HepG2 (cell line): ENCODE measurements around the gene PAX4. TPM values are rescaled to one million over a fixed set of nuclear protein-coding genes. Genes with fewer than 3 reads are reported as not detected.

Source experiments
- ARHGAP35 ChIP-seq: sonication (generic); formaldehyde crosslinking; IDR thresholded peaks from 2 replicates; pipeline ENCODE4 v1.9.0; 2022; ENCODE audit warnings: mild to moderate bottlenecking, inconsistent platforms, moderate library complexity, missing genetic modification reagents, borderline replicate concordance
- ELF1 ChIP-seq: sonication (generic); formaldehyde crosslinking; IDR thresholded peaks from 2 replicates; pipeline ENCODE4 v1.4.0; 2020; ENCODE audit warnings: missing genetic modification reagents
- ETV5 ChIP-seq: IDR thresholded peaks from 2 replicates; pipeline ENCODE4 v1.6.1; 2018; ENCODE audit warnings: missing biosample characterization, missing genetic modification reagents, inconsistent platforms, borderline replicate concordance
- ETV6 ChIP-seq: sonication (generic); formaldehyde crosslinking; conservative IDR thresholded peaks from 2 replicates; pipeline ENCODE4 v1.4.0; 2020; ENCODE audit warnings: missing genetic modification reagents
- HDAC1 ChIP-seq: sonication (generic); formaldehyde crosslinking; IDR thresholded peaks from 2 replicates; pipeline ENCODE4 v1.5.1; 2020; ENCODE audit warnings: mild to moderate bottlenecking, missing genetic modification reagents
- MAFG ChIP-seq: sonication (generic); formaldehyde crosslinking; IDR thresholded peaks from 2 replicates; pipeline ENCODE4 v1.5.1; 2020; ENCODE audit warnings: mild to moderate bottlenecking, missing genetic modification reagents
- MIER3 ChIP-seq: IDR thresholded peaks from 2 replicates; pipeline ENCODE4 v1.6.1; 2016; ENCODE audit warnings: missing compliant biosample characterization, borderline replicate concordance
- MTF1 ChIP-seq: sonication (generic); formaldehyde crosslinking; IDR thresholded peaks from 2 replicates; pipeline ENCODE4 v1.5.0; 2020; ENCODE audit warnings: missing genetic modification reagents
- REPIN1 ChIP-seq: sonication (generic); formaldehyde crosslinking; IDR thresholded peaks from 2 replicates; pipeline ENCODE4 v1.8.0; 2022; ENCODE audit warnings: missing genetic modification reagents, low read depth, mild to moderate bottlenecking, borderline replicate concordance
- RFX5 ChIP-seq: IDR thresholded peaks from 2 replicates; pipeline ENCODE4 v1.6.1; 2011; ENCODE audit warnings: low read depth, low read length, improper control_type of control experiment
- SIN3B ChIP-seq: fragments of 150-350 bp; IDR thresholded peaks from 2 replicates; pipeline ENCODE4 v1.6.1; 2014; ENCODE audit warnings: low read length
- SMYD3 ChIP-seq: sonication (generic); formaldehyde crosslinking; IDR thresholded peaks from 2 replicates; pipeline ENCODE4 v1.8.1; 2023; ENCODE audit warnings: mild to moderate bottlenecking, missing genetic modification reagents
- SSRP1 ChIP-seq: IDR thresholded peaks from 2 replicates; pipeline ENCODE4 v1.6.1; 2016; ENCODE audit warnings: control low read depth
- YY1 ChIP-seq: IDR thresholded peaks from 2 replicates; pipeline ENCODE4 v1.6.1; 2011; ENCODE audit warnings: low read length, low read depth, moderate library complexity, mild to moderate bottlenecking; ENCODE audit not compliant: insufficient read depth, insufficient replicate concordance
- ZBTB20 ChIP-seq: sonication (generic); formaldehyde crosslinking; IDR thresholded peaks from 2 replicates; pipeline ENCODE4 v1.8.1; 2023; ENCODE audit warnings: missing genetic modification reagents, low read depth, mild to moderate bottlenecking, borderline replicate concordance
- ZMYM2 ChIP-seq: sonication (generic); formaldehyde crosslinking; IDR thresholded peaks from 2 replicates; pipeline ENCODE4 v1.8.0; 2022; ENCODE audit warnings: mild to moderate bottlenecking, missing genetic modification reagents
- ZNF260 ChIP-seq: sonication (generic); formaldehyde crosslinking; IDR thresholded peaks from 2 replicates; pipeline ENCODE4 v1.4.0; 2020; ENCODE audit warnings: missing genetic modification reagents, low read depth, mild to moderate bottlenecking, borderline replicate concordance
- ZNF350 ChIP-seq: sonication (generic); formaldehyde crosslinking; IDR thresholded peaks from 2 replicates; pipeline ENCODE4 v1.4.0; 2020; ENCODE audit warnings: mild to moderate bottlenecking, low read depth, missing genetic modification reagents, borderline replicate concordance
- ZNF431 ChIP-seq: sonication (generic); formaldehyde crosslinking; IDR thresholded peaks from 2 replicates; pipeline ENCODE4 v1.9.0; 2022; ENCODE audit warnings: missing genetic modification reagents, low read depth, mild to moderate bottlenecking, borderline replicate concordance
- ZNF501 ChIP-seq: sonication (generic); formaldehyde crosslinking; IDR thresholded peaks from 2 replicates; pipeline ENCODE4 v1.5.1; 2020; ENCODE audit warnings: mild to moderate bottlenecking, moderate library complexity, missing genetic modification reagents
- ZNF780A ChIP-seq: sonication (generic); formaldehyde crosslinking; IDR thresholded peaks from 2 replicates; pipeline ENCODE4 v1.8.0; 2022; ENCODE audit warnings: mild to moderate bottlenecking, missing genetic modification reagents, moderate library complexity
- ZNF790 ChIP-seq: sonication (generic); formaldehyde crosslinking; IDR thresholded peaks from 2 replicates; pipeline ENCODE4 v1.8.0; 2022; ENCODE audit warnings: missing genetic modification reagents, mild to moderate bottlenecking, borderline replicate concordance
- polyA plus RNA-seq, 8 experiments: library from polyadenylated mRNA; depleted of rRNA in 3 of 8; stranded (reverse) in 7 of 8; unstranded in 1 of 8; fragments of >200 nt; fragmentation: Illumina TruSeq in 4 of 8; extraction: Trizol in 4 of 8; gene quantifications; 2 replicates each; pipeline versions ENCODE4 v1.2.1 to v1.2.3, GENCODE V29; 2011 to 2016; ENCODE audit warnings: low read depth in 4 of 8, missing spikeins in 1 of 8, mixed read lengths in 1 of 8; ENCODE audit not compliant: insufficient read depth in 1 of 8
- total RNA-seq, 5 experiments: library from RNA; depleted of rRNA; stranded (reverse); fragments of >200 nt; fragmentation: Illumina TruSeq; extraction: Trizol; gene quantifications; 2 replicates each; pipeline ENCODE4 v1.2.3, GENCODE V29; 2016; ENCODE audit warnings: low read depth in 1 of 5
- TF ChIP-seq, protein P1 (sequence below): sonication (generic); formaldehyde crosslinking; IDR thresholded peaks from 2 replicates; pipeline ENCODE4 v1.4.0; 2020; ENCODE audit warnings: mild to moderate bottlenecking, missing genetic modification reagents, borderline replicate concordance
- TF ChIP-seq, protein P2 (sequence below): sonication (generic); formaldehyde crosslinking; IDR thresholded peaks from 2 replicates; pipeline ENCODE4 v1.4.0; 2020; ENCODE audit warnings: mild to moderate bottlenecking, missing genetic modification reagents
- TF ChIP-seq, protein P3 (sequence below): sonication (generic); formaldehyde crosslinking; IDR thresholded peaks from 2 replicates; pipeline ENCODE4 v1.4.0; 2020; ENCODE audit warnings: missing genetic modification reagents, borderline replicate concordance

Gene PAX4
- total and polyA plus RNA-seq, 2 of the 13 experiments (the other 11 are each of a cell fraction or from before 2014, with no cell fraction given): not detected

DNA sequence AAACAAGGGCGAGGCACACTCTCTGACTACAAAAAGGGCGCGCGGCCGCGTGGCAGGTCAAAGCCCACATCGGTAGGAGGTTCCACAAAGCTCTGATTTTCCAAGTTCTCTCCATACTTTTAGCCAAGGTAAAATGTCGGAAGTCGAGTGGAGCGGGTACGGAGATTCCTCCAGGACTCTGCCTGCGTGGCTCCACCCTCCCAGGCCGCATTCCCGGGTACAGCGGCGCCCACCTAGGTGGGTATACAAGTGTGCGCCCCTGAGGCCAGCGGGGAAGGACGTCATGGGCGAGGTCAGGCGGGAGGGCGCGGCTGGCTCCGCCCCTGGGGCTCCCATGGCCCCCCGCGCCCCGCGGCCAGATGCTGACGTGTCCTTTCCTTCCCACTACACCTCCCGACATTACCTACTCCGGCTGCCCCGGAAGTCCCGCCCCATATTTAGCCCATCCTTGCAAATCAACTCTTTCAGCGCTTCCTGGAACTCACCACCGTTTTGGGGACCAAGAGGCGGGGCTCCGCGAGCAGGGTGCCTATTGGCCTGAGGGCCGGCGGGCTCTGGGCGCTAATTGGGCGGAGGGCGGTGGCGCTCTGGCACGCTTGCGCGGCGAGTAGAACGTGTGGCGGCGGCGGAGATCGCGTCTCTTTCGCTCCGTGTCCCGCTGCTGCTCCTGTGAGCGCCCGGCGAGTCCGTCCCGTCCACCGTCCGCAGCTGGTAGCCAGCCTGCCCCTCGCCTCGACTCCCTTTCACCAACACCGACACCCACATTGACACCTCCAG, 33.8 kb upstream of the PAX4 start, which contains the start of gene SND1 (continued):
- TF ChIP-seq, protein P1, sequence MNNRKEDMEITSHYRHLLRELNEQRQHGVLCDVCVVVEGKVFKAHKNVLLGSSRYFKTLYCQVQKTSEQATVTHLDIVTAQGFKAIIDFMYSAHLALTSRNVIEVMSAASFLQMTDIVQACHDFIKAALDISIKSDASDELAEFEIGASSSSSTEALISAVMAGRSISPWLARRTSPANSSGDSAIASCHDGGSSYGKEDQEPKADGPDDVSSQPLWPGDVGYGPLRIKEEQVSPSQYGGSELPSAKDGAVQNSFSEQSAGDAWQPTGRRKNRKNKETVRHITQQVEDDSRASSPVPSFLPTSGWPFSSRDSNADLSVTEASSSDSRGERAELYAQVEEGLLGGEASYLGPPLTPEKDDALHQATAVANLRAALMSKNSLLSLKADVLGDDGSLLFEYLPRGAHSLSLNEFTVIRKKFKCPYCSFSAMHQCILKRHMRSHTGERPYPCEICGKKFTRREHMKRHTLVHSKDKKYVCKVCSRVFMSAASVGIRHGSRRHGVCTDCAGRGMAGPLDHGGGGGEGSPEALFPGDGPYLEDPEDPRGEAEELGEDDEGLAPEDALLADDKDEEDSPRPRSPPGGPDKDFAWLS (CRISPR knock-in tag): no peak
- TF ChIP-seq SSRP1 (CRISPR knock-in tag) (no peak), ARHGAP35 (no peak; the same call in 1 of the 2 replicates), MIER3 (CRISPR knock-in tag) (no peak; the same call in 1 of the 2 replicates), ZNF350 (CRISPR knock-in tag) (no peak), ZBTB20 (CRISPR knock-in tag) (no peak), ZMYM2 (CRISPR knock-in tag) (no peak), HDAC1 (CRISPR knock-in tag) (peak; percentile 96), ZNF431 (CRISPR knock-in tag) (peak; percentile 19; the same call in 1 of the 2 replicates), REPIN1 (CRISPR knock-in tag) (peak; percentile 52; the same call in 1 of the 2 replicates), MTF1 (CRISPR knock-in tag) (no peak), RFX5 (no peak; the same call in none of the 2 replicates), ZNF501 (CRISPR knock-in tag) (peak; percentile 92), SIN3B (no peak), ETV6 (0 out of 2 replicates have a peak, but pooled peaks have one; percentile 45), MAFG (CRISPR knock-in tag) (no peak), YY1 (peak; percentile 46), ELF1 (CRISPR knock-in tag) (peak; percentile 97), ZNF260 (no peak), ZNF790 (CRISPR knock-in tag) (0 out of 2 replicates have a peak, but pooled peaks have one; percentile 32), ZNF780A (CRISPR knock-in tag) (no peak), SMYD3 (CRISPR knock-in tag) (no peak), ETV5 (CRISPR knock-in tag) (no peak; the same call in 1 of the 2 replicates)
- TF ChIP-seq, protein P2, sequence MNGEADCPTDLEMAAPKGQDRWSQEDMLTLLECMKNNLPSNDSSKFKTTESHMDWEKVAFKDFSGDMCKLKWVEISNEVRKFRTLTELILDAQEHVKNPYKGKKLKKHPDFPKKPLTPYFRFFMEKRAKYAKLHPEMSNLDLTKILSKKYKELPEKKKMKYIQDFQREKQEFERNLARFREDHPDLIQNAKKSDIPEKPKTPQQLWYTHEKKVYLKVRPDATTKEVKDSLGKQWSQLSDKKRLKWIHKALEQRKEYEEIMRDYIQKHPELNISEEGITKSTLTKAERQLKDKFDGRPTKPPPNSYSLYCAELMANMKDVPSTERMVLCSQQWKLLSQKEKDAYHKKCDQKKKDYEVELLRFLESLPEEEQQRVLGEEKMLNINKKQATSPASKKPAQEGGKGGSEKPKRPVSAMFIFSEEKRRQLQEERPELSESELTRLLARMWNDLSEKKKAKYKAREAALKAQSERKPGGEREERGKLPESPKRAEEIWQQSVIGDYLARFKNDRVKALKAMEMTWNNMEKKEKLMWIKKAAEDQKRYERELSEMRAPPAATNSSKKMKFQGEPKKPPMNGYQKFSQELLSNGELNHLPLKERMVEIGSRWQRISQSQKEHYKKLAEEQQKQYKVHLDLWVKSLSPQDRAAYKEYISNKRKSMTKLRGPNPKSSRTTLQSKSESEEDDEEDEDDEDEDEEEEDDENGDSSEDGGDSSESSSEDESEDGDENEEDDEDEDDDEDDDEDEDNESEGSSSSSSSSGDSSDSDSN (CRISPR knock-in tag): peak; percentile 85
- TF ChIP-seq, protein P3, sequence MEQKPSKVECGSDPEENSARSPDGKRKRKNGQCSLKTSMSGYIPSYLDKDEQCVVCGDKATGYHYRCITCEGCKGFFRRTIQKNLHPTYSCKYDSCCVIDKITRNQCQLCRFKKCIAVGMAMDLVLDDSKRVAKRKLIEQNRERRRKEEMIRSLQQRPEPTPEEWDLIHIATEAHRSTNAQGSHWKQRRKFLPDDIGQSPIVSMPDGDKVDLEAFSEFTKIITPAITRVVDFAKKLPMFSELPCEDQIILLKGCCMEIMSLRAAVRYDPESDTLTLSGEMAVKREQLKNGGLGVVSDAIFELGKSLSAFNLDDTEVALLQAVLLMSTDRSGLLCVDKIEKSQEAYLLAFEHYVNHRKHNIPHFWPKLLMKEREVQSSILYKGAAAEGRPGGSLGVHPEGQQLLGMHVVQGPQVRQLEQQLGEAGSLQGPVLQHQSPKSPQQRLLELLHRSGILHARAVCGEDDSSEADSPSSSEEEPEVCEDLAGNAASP (CRISPR knock-in tag): no peak
